Measurements from ENCODE around the gene HIP1.
"Not testable (repeated sequence)": the region's sequence is repeated elsewhere in the genome, so short reads cannot be mapped to it uniquely, and the experiment has no call there.

Gene HIP1

DNA sequence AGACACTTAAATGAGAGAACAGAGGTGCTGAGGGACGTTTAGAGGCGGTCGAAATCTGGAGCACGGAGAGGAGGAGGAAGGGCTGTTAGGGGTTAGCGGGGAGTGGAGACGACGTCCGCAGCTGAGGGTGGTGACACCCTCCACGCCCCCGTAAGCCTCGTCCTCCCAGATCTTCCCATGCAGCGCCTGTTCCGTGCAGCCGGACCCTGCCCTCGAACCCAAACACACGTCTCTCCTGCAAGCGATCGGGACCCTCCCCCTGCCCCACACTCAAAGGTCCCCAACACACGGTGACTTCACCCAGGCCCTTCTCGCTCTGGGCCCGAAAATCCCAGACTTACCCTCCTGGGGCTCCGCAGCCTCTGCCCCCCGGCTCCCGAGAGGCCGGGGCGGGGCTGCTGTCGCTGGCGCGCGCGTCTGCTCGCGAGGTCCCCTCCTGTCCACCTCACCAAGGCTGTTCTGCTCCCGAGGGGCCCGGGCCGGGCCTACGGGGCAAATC, 211.5 kb downstream of the HIP1 start:
- not testable (repeated sequence) for DNase-seq (ENCODE audit: low spot score)

DNA sequence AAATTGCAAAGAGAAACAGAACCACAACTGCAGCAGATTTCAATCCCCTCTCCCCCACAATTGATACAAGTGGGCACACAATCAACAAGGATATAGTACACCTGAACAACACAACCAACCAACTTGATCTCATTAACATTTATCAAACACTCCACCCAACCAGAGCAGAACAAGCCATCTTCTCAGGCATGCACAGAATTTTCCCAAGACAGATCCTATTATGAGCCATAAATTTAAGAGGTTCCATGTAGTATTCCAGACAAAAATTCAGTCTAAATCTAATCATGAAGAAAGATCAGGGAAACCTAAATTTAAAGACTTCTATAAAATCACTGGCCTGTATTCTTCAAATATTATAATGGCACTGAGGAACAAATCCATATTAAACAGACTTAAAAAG, 217.0 kb downstream of the HIP1 start:
- DNase-seq (ENCODE audit: low spot score) = not testable (repeated sequence)

DNA sequence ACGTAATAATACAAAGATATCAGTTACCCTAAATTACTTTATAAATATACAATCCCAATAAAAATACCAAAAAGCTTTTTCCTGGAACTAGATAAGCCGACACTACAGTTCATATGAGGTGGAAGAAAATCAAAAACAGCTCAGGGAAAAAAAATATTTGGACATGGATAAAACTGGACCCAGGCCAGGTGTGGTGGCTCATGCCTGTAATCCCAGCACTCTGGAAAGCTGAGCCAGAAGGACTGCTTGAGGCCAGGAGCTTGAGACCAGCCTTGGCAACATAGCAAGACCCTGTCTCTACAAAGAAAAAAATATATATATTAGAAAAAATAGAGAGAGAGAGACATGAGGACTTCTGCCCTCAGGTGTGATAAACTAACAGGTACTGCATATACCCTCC, 219.9 kb downstream of the HIP1 start:
- not testable (repeated sequence) for DNase-seq (ENCODE audit: low spot score)

DNA sequence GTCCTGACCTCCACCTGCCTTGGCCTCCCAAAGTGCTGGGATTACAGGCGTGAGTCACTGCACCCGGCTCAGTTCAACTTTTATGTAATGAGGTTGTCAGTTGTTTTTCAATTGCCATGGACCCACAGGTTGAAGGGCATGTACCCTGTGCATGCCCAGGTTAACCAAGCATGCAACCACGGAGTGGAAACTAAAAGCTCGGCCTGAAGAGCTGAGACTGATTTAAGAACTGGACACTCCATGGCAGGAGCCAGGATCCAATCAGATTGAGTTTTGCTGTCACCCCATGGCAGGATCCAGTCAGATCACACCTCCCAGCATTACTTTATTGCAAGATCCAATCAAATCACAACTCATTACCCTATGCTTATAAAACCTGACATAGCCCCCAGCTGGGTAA, 229.7 kb downstream of the HIP1 start:
- DNase-seq (ENCODE audit: low spot score) = not testable (repeated sequence)

DNA sequence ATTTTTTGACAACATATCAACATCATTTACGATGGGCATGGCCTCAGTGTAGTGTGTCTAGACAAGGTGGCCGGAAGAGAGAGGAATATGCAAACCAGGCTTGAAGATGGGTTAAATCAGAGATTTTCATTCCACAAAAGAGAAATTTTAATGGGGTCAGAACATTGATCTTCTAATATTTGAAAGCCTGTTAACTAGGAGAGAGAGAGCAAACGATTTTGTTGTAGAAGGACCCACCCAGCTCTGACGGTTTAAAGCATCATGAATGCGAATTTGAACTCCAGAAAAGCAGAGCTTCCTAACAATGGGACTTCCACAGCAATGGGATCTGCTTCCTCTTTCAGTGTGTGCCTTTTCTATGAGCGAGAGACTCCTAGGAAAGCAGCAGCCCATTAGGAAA, 246.7 kb downstream of the HIP1 start, which contains the start of gene SPDYE5:
SPDYE5 (plus strand) TSS at position 301 of the 400 bp plus-strand sequence. CDS start 1,728 bp downstream, outside the sequence.
- DNase-seq (ENCODE audit: low spot score) = not testable (repeated sequence)

DNA sequence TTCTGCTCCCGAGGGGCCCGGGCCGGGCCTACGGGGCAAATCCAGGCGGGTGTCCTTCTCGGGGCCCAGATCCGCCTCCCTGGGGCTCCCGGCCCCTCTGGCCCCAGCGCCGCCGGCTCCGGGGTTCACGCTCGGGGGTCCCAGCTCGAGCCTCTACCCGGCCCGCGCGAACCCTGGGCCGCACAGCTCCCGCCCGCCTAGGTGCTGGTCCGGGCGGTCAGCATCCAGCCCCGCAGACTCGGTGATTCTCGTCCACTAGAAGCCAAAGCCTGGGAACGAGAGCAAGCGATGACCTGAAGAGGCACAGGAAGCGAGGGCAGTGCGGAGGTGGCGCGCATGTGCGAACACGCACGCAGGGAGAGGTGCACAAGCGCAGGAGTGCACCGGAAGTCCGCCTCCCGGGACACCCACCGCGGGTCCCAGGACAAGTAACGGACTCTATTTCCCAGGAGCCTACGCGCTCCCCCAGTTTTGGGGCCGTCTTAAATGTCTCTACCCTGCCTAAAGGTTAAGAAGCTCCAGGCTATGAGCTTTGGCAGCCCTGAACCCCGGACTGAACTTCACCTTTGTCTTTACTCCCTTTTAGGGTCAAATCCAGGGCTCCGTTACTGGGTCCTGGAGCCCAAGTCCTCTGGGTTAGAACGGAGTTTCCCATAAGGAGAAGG, 252.6 kb downstream of the HIP1 start, which contains the start of gene POM121C:
POM121C (minus strand) TSS at position 321 of the 665 bp plus-strand sequence. CDS start 44,803 bp downstream, outside the sequence.
- DNase-seq (ENCODE audit: low spot score) = peak; percentile 91

DNA sequence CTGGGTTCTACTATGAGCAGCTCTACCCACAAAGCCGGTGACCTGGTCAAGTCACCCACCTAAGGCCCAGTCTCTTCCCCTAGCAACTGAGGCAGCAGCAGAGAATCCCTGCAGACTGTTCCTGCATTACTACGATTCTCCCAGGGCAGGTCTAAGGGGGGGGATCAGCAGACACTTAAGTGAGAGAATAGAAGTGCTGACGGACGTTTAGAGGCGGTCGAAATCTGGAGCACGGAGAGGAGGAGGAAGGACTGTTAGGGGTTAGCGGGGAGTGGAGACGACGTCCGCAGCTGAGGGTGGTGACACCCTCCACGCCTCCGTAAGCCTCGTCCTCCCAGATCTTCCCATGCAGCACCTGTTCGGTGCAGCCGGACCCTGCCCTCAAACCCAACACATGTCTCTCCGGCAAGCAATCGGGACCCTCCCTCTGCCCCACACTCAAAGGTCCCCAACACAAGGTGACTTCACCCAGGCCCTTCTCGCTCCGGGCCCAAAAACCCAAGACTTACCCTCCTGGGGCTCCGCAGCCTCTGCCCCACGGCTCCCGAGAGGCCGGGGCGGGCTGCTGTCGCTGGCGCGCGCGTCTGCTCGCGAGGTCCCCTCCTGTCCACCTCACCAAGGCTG, 253.3 kb downstream of the HIP1 start:
- not testable (repeated sequence) for DNase-seq (ENCODE audit: low spot score)

All from D341Med (cell line).